HG03066 (cell line): ENCODE data around the gene ZNF575.
"Not testable (repeated sequence)": the region's sequence is repeated elsewhere in the genome, so short reads cannot be mapped to it uniquely, and the experiment has no call there.

ENCODE experiments used
- ATAC-seq: cut with Tn5 transposase; IDR thresholded peaks from one replicate; pipeline ENCODE4 v1.9.1; 2021; ENCODE audit warnings: low read depth; ENCODE audit not compliant: unreplicated experiment

Gene ZNF575

GRCh38 chr19:43507880-43508279 is 25.1 kb upstream of the ZNF575 start:
- no peak for ATAC-seq

DNA sequence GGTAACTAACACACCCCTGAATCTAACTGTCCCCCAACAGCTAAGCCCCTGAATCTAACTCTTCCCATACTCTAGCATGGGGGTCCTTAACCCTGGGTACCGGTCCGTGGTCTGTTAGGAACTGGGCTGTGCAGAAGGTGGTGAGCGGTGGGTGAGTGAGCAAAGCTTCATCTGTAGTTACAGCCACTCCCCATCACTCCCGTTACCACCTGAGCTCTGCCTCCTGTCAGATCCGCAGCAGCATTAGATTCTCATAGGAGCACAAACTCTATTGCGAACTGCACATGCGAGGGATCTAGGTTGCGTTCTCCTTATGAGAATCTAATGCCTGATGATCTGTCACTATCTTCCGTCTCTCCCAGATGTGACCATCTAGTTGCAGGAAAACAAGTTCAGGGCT is 22.3 kb upstream of the ZNF575 start:
- no peak for ATAC-seq

GRCh38 chr19:43511324-43511723 is 21.7 kb upstream of the ZNF575 start:
- no peak for ATAC-seq

- ATAC-seq: not testable (repeated sequence)
These were observed 20.6 kb upstream of the ZNF575 start for GRCh38 chr19:43512399-43512798.

DNA sequence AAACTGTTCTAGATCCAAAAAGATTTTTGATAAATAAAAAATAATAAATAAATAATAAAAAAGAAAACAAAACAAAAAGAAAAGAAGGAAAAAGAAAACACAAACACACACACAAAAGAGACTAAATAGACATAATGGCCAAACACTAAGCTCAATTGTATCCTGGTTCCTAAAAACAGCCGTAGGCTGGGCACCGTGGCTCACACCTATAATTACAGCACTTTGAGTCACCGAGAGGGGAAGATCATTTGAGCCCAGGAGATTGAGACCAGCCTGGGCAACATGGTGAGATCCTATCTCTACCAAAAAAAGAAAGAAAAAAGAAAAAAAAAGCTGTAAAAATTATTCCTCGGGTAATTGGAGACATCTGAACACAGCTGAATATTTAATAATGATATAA is 14.9 kb upstream of the ZNF575 start:
- no peak for ATAC-seq

GRCh38 chr19:43519436-43520088 is 13.4 kb upstream of the ZNF575 start:
- no peak for ATAC-seq

DNA sequence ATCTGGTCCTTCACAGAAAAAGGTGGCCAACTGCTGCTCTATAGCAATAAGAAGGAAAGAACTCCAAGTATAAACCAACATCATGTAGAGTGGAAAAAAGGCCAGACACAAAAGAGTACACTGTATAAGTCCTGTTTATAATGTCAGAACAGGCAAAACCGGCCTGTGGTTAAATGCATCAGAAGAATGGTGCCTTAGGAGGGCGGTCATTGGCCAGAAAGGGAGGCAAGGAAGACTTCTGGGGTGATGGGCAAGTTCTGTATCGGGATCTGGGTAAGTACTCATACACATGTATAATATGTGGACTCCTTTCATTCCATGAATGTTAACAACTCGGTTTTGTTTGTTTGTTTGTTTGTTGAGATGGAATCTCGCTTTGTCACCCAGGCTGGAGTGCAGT is 10.1 kb upstream of the ZNF575 start:
- no peak for ATAC-seq

GRCh38 chr19:43523696-43524095 is 9.3 kb upstream of the ZNF575 start:
- not testable (repeated sequence) for ATAC-seq

- no peak for ATAC-seq
These were observed 7.8 kb upstream of the ZNF575 start for GRCh38 chr19:43524922-43525835.

DNA sequence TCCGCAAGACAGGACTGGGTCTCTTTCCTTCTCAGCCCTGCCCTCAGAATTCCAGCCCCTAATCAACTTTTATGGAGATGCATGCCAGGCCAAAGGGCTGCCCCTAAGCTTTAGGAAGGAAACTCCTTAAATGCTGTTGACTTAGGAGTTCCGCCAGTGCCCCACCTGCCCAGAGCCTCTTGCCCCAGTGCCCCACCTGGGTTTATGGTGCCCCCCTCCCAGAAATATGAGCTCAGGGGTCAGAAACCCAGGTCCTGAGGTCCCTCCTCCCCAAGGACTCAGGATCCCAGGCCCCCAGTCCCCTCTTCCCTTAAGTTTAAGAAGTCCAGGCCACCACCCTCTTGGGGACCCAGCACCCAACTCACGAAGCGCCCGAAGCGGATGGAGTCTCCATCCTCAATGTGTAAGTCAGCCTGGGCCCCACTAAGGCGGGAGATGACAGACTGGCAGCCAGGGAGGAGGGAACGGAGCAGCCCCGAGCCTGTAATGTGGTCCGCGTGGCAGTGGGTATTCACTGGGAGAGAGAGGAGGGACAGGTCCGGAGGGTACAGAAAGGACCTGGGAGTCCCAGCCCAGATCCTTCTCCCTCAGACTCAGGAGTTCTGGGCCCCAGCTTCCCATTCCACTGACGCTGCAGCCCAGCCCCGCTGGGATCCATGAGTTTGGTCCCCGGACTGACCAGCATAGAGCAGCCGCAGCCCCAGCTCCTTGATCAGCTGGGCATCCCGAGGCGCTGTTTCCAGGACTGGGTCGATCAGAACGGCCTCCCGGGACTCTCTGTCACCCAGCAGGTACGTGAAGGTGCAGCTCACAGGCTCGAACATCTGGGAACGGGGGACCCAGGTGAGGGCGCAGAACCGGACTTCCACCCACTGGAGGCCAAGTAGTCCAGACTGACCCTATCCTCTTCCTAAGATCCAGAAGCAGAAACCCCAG is 6.9 kb upstream of the ZNF575 start:
- no peak for ATAC-seq

DNA sequence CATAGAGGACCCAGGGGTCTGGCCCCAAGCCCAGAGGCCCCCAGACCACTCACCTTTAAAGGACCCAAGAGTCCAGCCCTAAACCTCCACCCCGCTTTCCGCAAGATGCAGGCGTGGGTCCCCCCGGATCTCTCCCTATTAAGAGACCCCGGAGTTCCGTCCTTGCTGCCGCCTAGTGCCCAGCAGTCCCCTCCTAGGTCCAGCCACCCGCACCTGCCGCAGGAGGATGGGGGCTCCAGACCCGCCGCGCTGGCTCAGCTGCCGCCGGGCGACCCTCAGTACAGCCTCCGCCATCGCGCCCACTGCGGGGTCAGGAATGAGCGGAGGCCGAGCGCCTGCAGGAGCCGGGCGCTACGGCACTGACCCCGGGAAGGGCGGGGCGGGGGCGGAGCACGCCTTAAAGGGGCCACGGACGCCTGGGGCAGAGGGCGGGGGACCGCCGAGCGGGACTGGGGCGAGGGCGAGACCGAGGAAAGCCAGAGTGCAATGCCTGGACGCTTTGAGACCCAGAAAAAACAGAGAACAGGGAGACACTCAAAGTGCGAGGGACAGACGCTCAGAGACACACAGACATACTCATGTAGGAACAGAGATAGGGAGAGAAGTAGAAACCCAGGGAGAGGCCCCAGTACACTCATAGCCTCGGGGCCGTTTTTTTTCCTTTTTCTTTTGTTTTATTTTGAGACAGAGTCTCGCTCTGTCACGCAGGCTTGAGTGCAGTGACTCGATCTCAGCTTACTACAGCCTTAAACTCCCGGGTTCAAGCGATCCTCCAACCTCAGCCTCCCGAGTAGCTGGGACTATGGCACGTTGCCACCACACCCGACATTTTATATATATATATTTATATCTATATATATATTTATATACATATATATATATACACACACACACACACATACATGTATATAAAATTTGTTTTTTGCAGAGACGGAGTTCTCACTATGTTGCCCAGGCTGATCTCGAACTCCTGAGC is 5.8 kb upstream of the ZNF575 start, which contains the start of gene ETHE1:
Gene ETHE1, minus strand, starts transcription at position 318 of the 976 bp plus-strand sequence. Its CDS starts 24 bp downstream, at position 294.
- peak; percentile 65 for ATAC-seq

DNA sequence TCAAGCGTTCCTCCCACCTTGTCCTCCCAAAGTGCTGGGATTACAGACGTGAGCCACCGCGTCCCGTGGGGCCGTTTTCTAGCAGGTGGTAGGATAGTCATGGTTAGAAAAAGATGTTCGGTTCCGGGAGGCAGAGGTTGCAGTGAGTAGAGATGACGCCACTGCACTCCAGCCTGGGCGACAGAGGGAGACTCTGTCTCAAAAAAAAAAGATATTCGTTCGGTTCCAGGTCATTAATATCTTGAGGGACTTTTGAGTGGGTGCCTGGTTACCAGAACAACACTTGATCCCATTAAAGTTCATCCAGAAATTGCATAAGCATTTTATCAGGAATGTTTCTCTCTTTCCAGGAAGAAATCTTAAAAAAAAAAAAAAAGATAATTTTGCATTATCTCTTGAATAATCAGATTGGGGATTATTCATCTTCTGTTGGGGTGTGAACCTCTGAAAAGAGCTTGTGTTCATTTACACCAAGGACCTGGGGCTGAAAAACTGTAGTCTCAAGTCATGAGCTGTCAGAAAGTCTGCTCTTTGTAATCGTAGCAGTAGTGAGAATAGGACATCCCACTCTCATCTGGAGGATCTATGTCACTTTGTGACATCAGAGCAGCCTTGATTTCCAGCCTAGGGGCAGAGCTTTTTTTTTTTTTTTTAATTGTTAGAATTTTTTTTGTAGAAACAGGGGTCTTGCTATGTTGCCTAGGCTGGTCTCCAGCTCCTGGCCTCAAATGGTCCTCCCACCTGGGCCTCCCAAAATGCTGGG is 4.9 kb upstream of the ZNF575 start:
- ATAC-seq: no peak

- no peak for ATAC-seq
These were observed 422 bp upstream of the ZNF575 start for GRCh38 chr19:43532571-43532961.

GRCh38 chr19:43533546-43534304 is 737 bp downstream of the ZNF575 start:
- peak; percentile 57 for ATAC-seq

GRCh38 chr19:43534305-43534815 is 1.4 kb downstream of the ZNF575 start:
- ATAC-seq: no peak

- no peak for ATAC-seq
These were observed 2.1 kb downstream of the ZNF575 start for GRCh38 chr19:43534816-43535761.

- no peak for ATAC-seq
These were observed 5.9 kb downstream of the ZNF575 start for GRCh38 chr19:43538922-43539321.
